ENCODE results near the gene IL36RN. TPM values are rescaled to one million over a fixed set of nuclear protein-coding genes. Genes with fewer than 3 reads are reported as not detected.

Gene IL36RN
- total RNA-seq (2014; rRNA removed; shearing (Covaris generic); ENCODE audit: low replicate concordance) = not detected in 2 replicates

- Histone ChIP-seq H2AFZ (ENCODE audit: low read length) (no peak within 1 kb of the TSS), H3K4me2 (ENCODE audit: low read depth, low read length, poor library complexity, severe bottlenecking) (no peak within 1 kb of the TSS), H3K27ac (ENCODE audit: low read length) (no peak within 1 kb of the TSS), H3K27me3 (ENCODE audit: low read length) (no peaks in the 10 kb centered on the region), H3K4me1 (ENCODE audit: low read length) (no peaks in the 10 kb centered on the region), H3K4me3 (ENCODE audit: low read length) (no peak within 1 kb of the TSS), H3K79me2 (ENCODE audit: low read length) (no peaks in the 10 kb centered on the region), H3K9ac (ENCODE audit: low read length) (no peak within 1 kb of the TSS), H3K9me2 (replicated peaks; ENCODE audit: insufficient read depth, low read length) (no peaks in the 10 kb centered on the region), H3K36me3 (ENCODE audit: insufficient read depth, low read length) (no peaks in the 10 kb centered on the region), H3K9me3 (ENCODE audit: low read length) (no peaks in the 10 kb centered on the region), H4K20me1 (ENCODE audit: insufficient read depth, low read depth, low read length) (no peaks in the 10 kb centered on the region)
- no peak for DNase-seq
These were observed at the start of gene IL36RN for GRCh38 chr2:113058998-113059960. Gene IL36RN (plus strand): TSS chr2:113059198. CDS start chr2:113059439, 241 bp downstream.

DNA sequence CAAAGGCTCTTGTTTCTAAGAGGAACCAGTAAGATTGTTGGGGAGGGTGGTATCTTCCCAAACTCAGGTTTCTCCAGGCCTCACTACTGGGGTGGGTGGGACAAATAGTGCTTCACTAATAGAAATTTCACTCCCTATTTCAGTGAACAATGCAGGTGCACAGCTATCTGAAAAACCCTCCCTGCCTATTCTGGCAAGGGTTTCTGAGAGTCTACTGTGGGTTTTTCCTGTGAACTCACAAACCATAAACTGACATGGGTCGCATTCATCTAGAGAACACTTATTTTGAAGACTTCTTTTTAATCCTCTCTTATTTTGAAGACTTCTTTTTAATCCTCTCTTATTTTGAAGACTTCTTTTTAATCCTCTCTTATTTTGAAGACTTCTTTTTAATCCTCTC is 49.4 kb upstream of the IL36RN start:
- Histone ChIP-seq H3K9ac (ENCODE audit: low read length) (no peak overlapping the region), H3K4me1 (ENCODE audit: low read length) (no peaks in the 10 kb centered on the region), H2AFZ (ENCODE audit: low read length) (no peak overlapping the region), H3K36me3 (ENCODE audit: insufficient read depth, low read length) (no peaks in the 10 kb centered on the region), H3K27me3 (ENCODE audit: low read length) (no peaks in the 10 kb centered on the region), H3K79me2 (ENCODE audit: low read length) (no peaks in the 10 kb centered on the region), H3K27ac (ENCODE audit: low read length) (no peak overlapping the region), H3K4me2 (ENCODE audit: low read depth, low read length, poor library complexity, severe bottlenecking) (no peak overlapping the region), H4K20me1 (ENCODE audit: insufficient read depth, low read depth, low read length) (no peaks in the 10 kb centered on the region), H3K4me3 (ENCODE audit: low read length) (no peak overlapping the region), H3K9me2 (replicated peaks; ENCODE audit: insufficient read depth, low read length) (no peaks in the 10 kb centered on the region), H3K9me3 (ENCODE audit: low read length) (no peaks in the 10 kb centered on the region)
- no peak for DNase-seq

DNA sequence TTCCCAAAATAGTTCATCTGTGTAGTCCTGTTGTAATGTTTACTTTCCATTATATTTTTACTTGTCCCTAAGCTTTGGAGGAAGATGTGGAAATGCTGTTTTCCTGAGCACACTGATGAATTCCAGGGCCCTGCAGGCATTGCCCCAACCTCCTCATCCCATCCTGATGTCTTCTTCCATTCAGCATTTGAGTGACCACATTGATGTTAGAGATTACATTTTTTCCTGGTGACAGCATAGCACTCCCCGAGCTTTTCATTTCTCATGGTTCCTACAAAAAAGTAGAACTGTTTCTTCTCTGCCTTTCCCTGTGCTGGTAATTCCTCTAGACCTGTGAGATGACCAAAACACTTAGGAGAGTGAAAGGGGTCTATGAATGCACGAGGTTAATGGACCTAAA is 48.9 kb upstream of the IL36RN start:
- no peaks in the 10 kb centered on the region for H3K36me3 ChIP-seq (ENCODE audit: insufficient read depth, low read length)
- DNase-seq = no peak
- no peak overlapping the region for H3K4me2 ChIP-seq (ENCODE audit: low read depth, low read length, poor library complexity, severe bottlenecking)
- no peaks in the 10 kb centered on the region for H3K4me1 ChIP-seq (ENCODE audit: low read length)
- H2AFZ ChIP-seq (ENCODE audit: low read length) = no peak overlapping the region
- H3K4me3 ChIP-seq (ENCODE audit: low read length) = no peak overlapping the region
- H3K9me3 ChIP-seq (ENCODE audit: low read length) = no peaks in the 10 kb centered on the region
- no peaks in the 10 kb centered on the region for H3K27me3 ChIP-seq (ENCODE audit: low read length)
- H3K9me2 ChIP-seq (replicated peaks; ENCODE audit: insufficient read depth, low read length) = no peaks in the 10 kb centered on the region
- H3K79me2 ChIP-seq (ENCODE audit: low read length) = no peaks in the 10 kb centered on the region
- no peak overlapping the region for H3K9ac ChIP-seq (ENCODE audit: low read length)
- no peaks in the 10 kb centered on the region for H4K20me1 ChIP-seq (ENCODE audit: insufficient read depth, low read depth, low read length)
- no peak overlapping the region for H3K27ac ChIP-seq (ENCODE audit: low read length)

GRCh38 chr2:113011108-113011507 is 47.9 kb upstream of the IL36RN start:
- Histone ChIP-seq H4K20me1 (ENCODE audit: insufficient read depth, low read depth, low read length) (no peaks in the 10 kb centered on the region), H3K4me2 (ENCODE audit: low read depth, low read length, poor library complexity, severe bottlenecking) (no peak overlapping the region), H3K9me2 (replicated peaks; ENCODE audit: insufficient read depth, low read length) (no peaks in the 10 kb centered on the region), H3K27ac (ENCODE audit: low read length) (no peak overlapping the region), H3K79me2 (ENCODE audit: low read length) (no peaks in the 10 kb centered on the region), H3K9me3 (ENCODE audit: low read length) (no peaks in the 10 kb centered on the region), H3K36me3 (ENCODE audit: insufficient read depth, low read length) (no peaks in the 10 kb centered on the region), H3K9ac (ENCODE audit: low read length) (no peak overlapping the region), H3K4me3 (ENCODE audit: low read length) (no peak overlapping the region), H3K27me3 (ENCODE audit: low read length) (no peaks in the 10 kb centered on the region), H3K4me1 (ENCODE audit: low read length) (no peaks in the 10 kb centered on the region), H2AFZ (ENCODE audit: low read length) (no peak overlapping the region)
- DNase-seq = no peak

GRCh38 chr2:113012436-113013335 is 46.3 kb upstream of the IL36RN start:
- H3K4me1 ChIP-seq (ENCODE audit: low read length) = no peaks in the 10 kb centered on the region
- no peaks in the 10 kb centered on the region for H4K20me1 ChIP-seq (ENCODE audit: insufficient read depth, low read depth, low read length)
- H3K27me3 ChIP-seq (ENCODE audit: low read length) = no peaks in the 10 kb centered on the region
- no peak overlapping the region for H3K9ac ChIP-seq (ENCODE audit: low read length)
- no peaks in the 10 kb centered on the region for H3K9me2 ChIP-seq (replicated peaks; ENCODE audit: insufficient read depth, low read length)
- H3K9me3 ChIP-seq (ENCODE audit: low read length) = no peaks in the 10 kb centered on the region
- H3K79me2 ChIP-seq (ENCODE audit: low read length) = no peaks in the 10 kb centered on the region
- no peak overlapping the region for H3K27ac ChIP-seq (ENCODE audit: low read length)
- H3K4me2 ChIP-seq (ENCODE audit: low read depth, low read length, poor library complexity, severe bottlenecking) = no peak overlapping the region
- no peak for DNase-seq
- no peak overlapping the region for H3K4me3 ChIP-seq (ENCODE audit: low read length)
- H2AFZ ChIP-seq (ENCODE audit: low read length) = no peak overlapping the region
- H3K36me3 ChIP-seq (ENCODE audit: insufficient read depth, low read length) = no peaks in the 10 kb centered on the region

GRCh38 chr2:113013336-113013661 is 45.7 kb upstream of the IL36RN start:
- Histone ChIP-seq H3K36me3 (ENCODE audit: insufficient read depth, low read length) (no peaks in the 10 kb centered on the region), H3K9ac (ENCODE audit: low read length) (no peak overlapping the region), H3K27me3 (ENCODE audit: low read length) (no peaks in the 10 kb centered on the region), H3K4me2 (ENCODE audit: low read depth, low read length, poor library complexity, severe bottlenecking) (no peak overlapping the region), H4K20me1 (ENCODE audit: insufficient read depth, low read depth, low read length) (no peaks in the 10 kb centered on the region), H3K9me2 (replicated peaks; ENCODE audit: insufficient read depth, low read length) (no peaks in the 10 kb centered on the region), H3K4me3 (ENCODE audit: low read length) (no peak overlapping the region), H3K4me1 (ENCODE audit: low read length) (no peaks in the 10 kb centered on the region), H3K9me3 (ENCODE audit: low read length) (no peaks in the 10 kb centered on the region), H3K79me2 (ENCODE audit: low read length) (no peaks in the 10 kb centered on the region), H2AFZ (ENCODE audit: low read length) (no peak overlapping the region), H3K27ac (ENCODE audit: low read length) (no peak overlapping the region)
- no peak for DNase-seq

DNA sequence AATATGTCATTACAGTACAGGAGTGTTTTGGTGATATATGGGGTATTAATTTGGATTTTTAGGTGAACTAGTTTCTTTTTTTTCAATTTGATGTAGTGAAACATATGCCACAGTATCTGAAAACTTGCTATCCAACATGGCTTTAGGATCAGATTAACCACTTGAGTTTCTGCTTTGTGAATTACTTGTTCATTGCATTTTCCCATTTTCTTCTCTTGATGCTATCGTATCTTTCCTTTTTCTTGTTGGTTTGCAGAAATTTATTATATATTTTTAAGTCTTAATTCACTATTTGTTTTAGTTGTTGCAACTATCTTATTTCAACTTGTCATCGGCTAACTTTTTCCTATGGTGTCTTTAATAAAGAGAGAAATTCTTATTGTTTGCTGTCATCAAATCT is 44.9 kb upstream of the IL36RN start:
- H3K4me3 ChIP-seq (ENCODE audit: low read length) = no peak overlapping the region
- no peak overlapping the region for H3K4me2 ChIP-seq (ENCODE audit: low read depth, low read length, poor library complexity, severe bottlenecking)
- H3K9me3 ChIP-seq (ENCODE audit: low read length) = no peaks in the 10 kb centered on the region
- no peaks in the 10 kb centered on the region for H3K4me1 ChIP-seq (ENCODE audit: low read length)
- DNase-seq = no peak
- H3K27me3 ChIP-seq (ENCODE audit: low read length) = no peaks in the 10 kb centered on the region
- H2AFZ ChIP-seq (ENCODE audit: low read length) = no peak overlapping the region
- no peaks in the 10 kb centered on the region for H3K36me3 ChIP-seq (ENCODE audit: insufficient read depth, low read length)
- H3K9me2 ChIP-seq (replicated peaks; ENCODE audit: insufficient read depth, low read length) = no peaks in the 10 kb centered on the region
- no peak overlapping the region for H3K9ac ChIP-seq (ENCODE audit: low read length)
- no peak overlapping the region for H3K27ac ChIP-seq (ENCODE audit: low read length)
- no peaks in the 10 kb centered on the region for H4K20me1 ChIP-seq (ENCODE audit: insufficient read depth, low read depth, low read length)
- no peaks in the 10 kb centered on the region for H3K79me2 ChIP-seq (ENCODE audit: low read length)

DNA sequence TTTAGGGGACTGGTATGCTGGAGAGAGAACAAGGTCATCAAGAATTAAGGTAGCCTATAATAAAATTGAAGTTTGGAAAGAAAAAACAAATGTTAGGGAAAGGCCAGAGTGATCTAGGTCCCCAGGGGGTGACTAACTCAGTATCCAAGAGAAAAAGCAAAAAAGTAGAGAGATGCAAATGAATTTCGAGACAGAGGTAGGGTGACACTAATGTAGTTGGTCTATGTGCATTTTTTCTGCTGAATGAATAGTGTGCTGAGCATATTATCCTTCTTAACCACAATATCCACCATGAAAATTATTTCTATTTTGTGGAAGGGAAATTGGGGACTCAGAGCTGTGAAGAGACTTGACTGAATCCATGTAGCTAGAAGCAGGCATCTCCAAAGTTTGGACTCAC is 44.0 kb upstream of the IL36RN start:
- no peaks in the 10 kb centered on the region for H3K79me2 ChIP-seq (ENCODE audit: low read length)
- no peak overlapping the region for H2AFZ ChIP-seq (ENCODE audit: low read length)
- H3K9me3 ChIP-seq (ENCODE audit: low read length) = no peaks in the 10 kb centered on the region
- no peak overlapping the region for H3K4me2 ChIP-seq (ENCODE audit: low read depth, low read length, poor library complexity, severe bottlenecking)
- H4K20me1 ChIP-seq (ENCODE audit: insufficient read depth, low read depth, low read length) = no peaks in the 10 kb centered on the region
- no peak for DNase-seq
- H3K4me1 ChIP-seq (ENCODE audit: low read length) = no peaks in the 10 kb centered on the region
- no peaks in the 10 kb centered on the region for H3K9me2 ChIP-seq (replicated peaks; ENCODE audit: insufficient read depth, low read length)
- no peak overlapping the region for H3K9ac ChIP-seq (ENCODE audit: low read length)
- no peaks in the 10 kb centered on the region for H3K36me3 ChIP-seq (ENCODE audit: insufficient read depth, low read length)
- no peaks in the 10 kb centered on the region for H3K27me3 ChIP-seq (ENCODE audit: low read length)
- no peak overlapping the region for H3K27ac ChIP-seq (ENCODE audit: low read length)
- no peak overlapping the region for H3K4me3 ChIP-seq (ENCODE audit: low read length)
